ENCODE data around the gene LOC128125822.

GRCh38 chr6:63565058-63565726 is 7.1 kb upstream of the LOC128125822 start:
- TF ChIP-seq EZH2 (IDR thresholded peaks at IDR 0.05; ENCODE audit: low read length, unreplicated experiment) (no peak), EZH2phosphoT487 (IDR thresholded peaks at IDR 0.05; ENCODE audit: borderline replicate concordance, low read length) (no peak)
- TF ChIP-seq, protein P1, sequence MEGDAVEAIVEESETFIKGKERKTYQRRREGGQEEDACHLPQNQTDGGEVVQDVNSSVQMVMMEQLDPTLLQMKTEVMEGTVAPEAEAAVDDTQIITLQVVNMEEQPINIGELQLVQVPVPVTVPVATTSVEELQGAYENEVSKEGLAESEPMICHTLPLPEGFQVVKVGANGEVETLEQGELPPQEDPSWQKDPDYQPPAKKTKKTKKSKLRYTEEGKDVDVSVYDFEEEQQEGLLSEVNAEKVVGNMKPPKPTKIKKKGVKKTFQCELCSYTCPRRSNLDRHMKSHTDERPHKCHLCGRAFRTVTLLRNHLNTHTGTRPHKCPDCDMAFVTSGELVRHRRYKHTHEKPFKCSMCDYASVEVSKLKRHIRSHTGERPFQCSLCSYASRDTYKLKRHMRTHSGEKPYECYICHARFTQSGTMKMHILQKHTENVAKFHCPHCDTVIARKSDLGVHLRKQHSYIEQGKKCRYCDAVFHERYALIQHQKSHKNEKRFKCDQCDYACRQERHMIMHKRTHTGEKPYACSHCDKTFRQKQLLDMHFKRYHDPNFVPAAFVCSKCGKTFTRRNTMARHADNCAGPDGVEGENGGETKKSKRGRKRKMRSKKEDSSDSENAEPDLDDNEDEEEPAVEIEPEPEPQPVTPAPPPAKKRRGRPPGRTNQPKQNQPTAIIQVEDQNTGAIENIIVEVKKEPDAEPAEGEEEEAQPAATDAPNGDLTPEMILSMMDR (conservative IDR thresholded peaks at IDR 0.05; ENCODE audit: low read depth, low read length) = no peak

All from PC-3 (cell line).